ENCODE results near the gene ZMYM4.

Gene ZMYM4

DNA sequence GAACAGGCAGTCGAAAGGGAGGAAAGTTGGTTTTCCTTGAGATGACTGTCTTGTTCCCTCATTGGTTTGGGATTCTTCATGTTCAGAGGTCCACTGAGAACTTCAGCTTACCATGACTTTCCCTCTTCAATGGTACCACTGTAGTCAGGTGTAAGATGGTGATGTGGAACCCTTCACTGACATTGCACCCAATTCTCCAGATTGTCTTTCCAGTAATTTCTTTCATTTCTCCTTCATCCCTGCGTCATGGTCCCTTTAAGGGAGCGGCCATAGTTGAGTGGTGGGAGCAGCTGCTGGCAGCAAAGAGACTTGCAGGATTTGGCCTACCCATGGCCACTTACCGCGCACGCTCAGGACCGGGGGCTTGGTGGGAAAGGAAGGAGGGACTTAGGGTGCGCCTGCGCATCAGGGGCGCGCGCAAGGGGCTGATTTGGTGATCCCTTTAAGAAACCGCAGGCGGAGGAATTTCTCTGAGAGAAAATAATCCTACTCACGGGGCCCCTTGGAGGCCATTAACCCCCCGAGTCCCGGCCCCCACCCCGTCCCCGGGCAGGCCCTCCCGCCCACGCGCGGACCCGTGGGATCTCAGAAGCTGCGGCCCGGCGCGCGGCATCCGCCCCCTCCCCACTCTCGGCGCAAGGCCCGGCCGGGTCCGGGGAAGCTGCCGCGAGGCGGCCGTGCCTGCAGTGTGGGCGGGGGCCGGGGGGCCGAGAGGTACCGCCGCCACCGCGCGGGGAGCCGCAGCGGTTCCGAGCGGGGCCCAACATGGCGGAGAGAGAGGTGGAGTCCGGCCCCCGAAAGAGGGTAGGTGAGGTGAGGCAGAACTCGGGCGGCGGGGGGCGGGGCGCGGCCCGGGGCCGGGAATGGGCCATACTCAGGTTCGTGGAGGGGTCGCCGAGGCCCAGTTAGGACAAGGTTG lies at the start of gene ZMYM4:
TSS of gene ZMYM4 (plus strand) at position 428 of the 919 bp plus-strand sequence. CDS start at position 766, 338 bp downstream.
- DNase-seq (ENCODE audit: low read depth in 2 of 2): peak; percentile 99 to 100
- peak within 1 kb of the TSS; percentile 83 to 93 for H3K4me3 ChIP-seq (replicated peaks in 1 of 2; ENCODE audit: low read depth in 2 of 2, low read length in 2 of 2)
- TF ChIP-seq, protein P1, sequence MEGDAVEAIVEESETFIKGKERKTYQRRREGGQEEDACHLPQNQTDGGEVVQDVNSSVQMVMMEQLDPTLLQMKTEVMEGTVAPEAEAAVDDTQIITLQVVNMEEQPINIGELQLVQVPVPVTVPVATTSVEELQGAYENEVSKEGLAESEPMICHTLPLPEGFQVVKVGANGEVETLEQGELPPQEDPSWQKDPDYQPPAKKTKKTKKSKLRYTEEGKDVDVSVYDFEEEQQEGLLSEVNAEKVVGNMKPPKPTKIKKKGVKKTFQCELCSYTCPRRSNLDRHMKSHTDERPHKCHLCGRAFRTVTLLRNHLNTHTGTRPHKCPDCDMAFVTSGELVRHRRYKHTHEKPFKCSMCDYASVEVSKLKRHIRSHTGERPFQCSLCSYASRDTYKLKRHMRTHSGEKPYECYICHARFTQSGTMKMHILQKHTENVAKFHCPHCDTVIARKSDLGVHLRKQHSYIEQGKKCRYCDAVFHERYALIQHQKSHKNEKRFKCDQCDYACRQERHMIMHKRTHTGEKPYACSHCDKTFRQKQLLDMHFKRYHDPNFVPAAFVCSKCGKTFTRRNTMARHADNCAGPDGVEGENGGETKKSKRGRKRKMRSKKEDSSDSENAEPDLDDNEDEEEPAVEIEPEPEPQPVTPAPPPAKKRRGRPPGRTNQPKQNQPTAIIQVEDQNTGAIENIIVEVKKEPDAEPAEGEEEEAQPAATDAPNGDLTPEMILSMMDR (IDR thresholded peaks at IDR 0.05; ENCODE audit: low read depth, low read length): no peak

DNA sequence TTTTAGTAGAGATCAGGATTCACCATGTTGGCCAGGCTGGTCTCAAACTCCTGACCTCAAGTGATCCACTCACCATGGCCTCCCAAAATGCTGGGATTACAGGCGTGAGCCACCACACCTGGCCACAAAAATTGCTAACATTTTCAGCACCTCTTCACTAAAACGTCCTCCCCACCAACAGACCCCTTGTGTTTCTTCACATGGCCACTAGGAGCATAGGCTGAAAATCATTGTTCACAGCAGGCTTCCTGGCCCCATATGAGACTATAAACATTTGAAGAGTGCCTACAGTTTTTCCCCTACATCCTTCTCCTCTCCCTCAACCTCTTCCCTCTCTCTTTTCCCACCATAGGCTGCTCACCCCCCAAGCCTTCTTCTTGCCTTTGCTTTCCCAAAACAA lies 47.5 kb upstream of the ZMYM4 start:
- TF ChIP-seq, protein P1 (IDR thresholded peaks at IDR 0.05; ENCODE audit: low read depth, low read length): peak; percentile 56
- H3K4me3 ChIP-seq (replicated peaks in 1 of 2; ENCODE audit: low read depth in 2 of 2, low read length in 2 of 2): no peak overlapping the region
- peak; percentile 27 to 34 for DNase-seq (ENCODE audit: low read depth in 2 of 2)

DNA sequence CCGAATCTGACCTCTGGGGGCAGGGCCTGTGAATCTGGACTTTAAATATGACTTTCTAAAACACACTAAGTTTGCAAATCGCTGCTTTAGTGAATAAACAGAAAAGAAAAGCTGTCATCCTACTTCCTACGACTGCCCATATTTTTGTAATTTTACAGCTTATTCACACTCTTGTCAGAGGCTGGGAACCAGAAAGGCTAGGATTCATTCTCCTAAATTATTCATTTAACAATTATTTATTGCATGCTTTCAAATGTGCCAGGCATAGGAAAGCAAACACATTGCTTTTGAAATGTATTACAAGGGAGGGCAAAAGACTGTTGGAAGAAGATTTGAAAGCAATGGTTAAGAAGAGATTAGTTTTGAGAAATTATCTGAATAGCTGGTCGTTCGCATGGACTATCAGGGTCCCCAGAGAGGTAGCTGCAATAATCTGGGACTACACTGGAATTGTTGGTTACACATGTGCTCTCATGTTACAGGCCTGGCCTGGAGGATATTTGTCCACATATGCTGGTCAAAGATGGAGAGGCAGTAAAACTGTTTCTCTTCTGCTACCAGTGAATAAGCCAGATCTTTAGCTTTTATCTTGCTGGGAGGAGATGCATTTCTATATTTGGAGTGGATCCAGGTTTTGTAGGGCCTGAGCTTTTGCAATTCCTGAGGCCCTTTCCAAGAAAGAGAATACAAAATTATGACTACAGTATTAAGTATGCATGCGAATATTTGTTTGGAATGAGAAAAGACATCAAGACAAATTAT lies 46.0 kb upstream of the ZMYM4 start:
- H3K4me3 ChIP-seq (replicated peaks in 1 of 2; ENCODE audit: low read depth in 2 of 2, low read length in 2 of 2): no peak overlapping the region
- peak; percentile 86 to 95 for DNase-seq (ENCODE audit: low read depth in 2 of 2)
- TF ChIP-seq, protein P1 (IDR thresholded peaks at IDR 0.05; ENCODE audit: low read depth, low read length): no peak

DNA sequence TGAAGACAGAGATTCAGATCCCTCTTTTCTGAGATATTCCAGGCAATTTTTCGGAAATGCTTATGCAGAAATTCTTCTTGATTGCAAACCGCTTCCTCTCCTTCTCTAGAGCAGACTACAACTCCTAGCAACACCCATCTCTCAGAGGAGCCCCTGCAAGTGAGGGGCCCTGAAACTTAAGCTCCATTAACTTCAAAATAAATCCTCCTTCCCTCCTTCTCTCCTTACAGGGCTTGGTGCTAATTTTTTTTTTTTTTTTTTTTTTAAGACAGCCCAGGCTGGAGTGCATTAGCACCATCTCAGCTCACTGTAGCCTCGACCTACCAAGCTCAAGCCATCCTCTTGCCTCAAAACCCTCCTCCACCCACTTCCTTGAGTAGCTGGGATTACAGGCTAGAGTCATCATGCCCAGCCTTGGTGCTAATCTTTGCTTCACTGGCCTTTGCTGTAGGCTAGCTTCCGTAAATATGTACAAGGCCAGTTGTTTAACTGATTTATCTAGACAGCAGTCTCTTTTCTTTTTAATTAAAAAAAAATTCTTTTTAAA lies 45.4 kb upstream of the ZMYM4 start:
- no peak for DNase-seq (ENCODE audit: low read depth in 2 of 2)
- H3K4me3 ChIP-seq (replicated peaks in 1 of 2; ENCODE audit: low read depth in 2 of 2, low read length in 2 of 2): no peak overlapping the region
- TF ChIP-seq, protein P1 (IDR thresholded peaks at IDR 0.05; ENCODE audit: low read depth, low read length): no peak

DNA sequence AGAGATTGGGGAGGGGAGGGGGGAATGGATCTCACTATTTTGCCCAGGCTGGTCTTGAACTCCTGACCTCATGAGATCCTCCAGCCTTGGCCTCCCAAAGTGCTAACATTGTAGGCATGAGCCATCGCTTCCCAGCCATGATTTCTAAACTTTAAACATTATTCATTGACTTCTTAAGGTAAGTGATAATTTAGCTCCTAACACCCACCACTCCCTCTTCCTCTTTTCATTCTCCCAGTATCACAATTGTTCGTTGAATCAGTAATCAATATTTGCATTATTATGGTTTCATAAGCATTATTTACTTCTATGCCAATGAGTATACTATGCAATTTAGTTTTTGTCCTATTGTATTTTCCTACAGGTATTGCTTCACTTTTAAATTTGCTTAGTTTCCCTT lies 42.0 kb upstream of the ZMYM4 start:
- TF ChIP-seq, protein P1 (IDR thresholded peaks at IDR 0.05; ENCODE audit: low read depth, low read length): no peak
- no peak for DNase-seq (ENCODE audit: low read depth in 2 of 2)
- no peak overlapping the region for H3K4me3 ChIP-seq (replicated peaks in 1 of 2; ENCODE audit: low read depth in 2 of 2, low read length in 2 of 2)

DNA sequence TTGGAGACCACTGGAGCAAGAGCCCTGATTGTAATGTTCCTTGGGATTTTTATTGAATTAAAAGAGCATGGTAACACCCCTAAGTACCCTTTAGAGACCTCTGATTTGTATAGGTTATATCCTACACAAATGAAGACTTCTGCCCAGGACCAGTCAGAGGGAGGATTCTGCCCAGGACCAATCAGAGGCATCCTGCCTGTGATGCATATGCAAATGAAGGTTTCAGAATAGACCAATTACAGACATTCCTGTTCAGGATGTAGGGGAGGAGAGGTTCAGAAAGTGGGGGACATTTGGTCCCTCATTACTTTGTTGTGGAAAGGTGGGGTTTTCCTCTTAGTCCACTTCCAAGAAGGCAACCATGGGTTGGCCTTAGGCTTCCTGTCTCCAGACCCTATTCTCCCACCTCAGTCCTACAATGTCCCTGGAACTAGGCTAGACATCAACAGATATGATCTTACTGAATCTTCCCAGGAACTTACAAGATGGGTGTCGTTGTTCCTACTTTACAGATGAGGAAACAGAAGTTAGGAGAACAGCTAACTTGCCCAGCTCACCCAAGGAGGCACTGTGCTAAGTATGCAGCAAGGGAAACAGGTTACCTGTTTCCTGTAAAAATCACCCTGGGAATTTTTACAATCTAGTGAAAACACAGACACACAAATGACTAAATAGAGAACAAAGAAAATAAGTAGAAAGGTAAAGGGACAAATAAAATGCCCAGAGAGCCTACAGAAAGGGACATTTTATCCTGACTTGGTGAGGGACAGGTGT lies 38.7 kb upstream of the ZMYM4 start:
- no peak for DNase-seq (ENCODE audit: low read depth in 2 of 2)
- no peak overlapping the region for H3K4me3 ChIP-seq (replicated peaks in 1 of 2; ENCODE audit: low read depth in 2 of 2, low read length in 2 of 2)
- TF ChIP-seq, protein P1 (IDR thresholded peaks at IDR 0.05; ENCODE audit: low read depth, low read length): no peak

Data from cardiac fibroblast (primary cell).